ENCODE results near the gene GGA2. TPM values are rescaled to one million over a fixed set of nuclear protein-coding genes. Genes with fewer than 3 reads are reported as not detected.
"Not testable (repeated sequence)": the region's sequence is repeated elsewhere in the genome, so short reads cannot be mapped to it uniquely, and the experiment has no call there.

GGA2 gene
- total and polyA plus RNA-seq, 3 donors from 2014 or later = 47.2 to 71.9 (median 60.6) TPM

DNA sequence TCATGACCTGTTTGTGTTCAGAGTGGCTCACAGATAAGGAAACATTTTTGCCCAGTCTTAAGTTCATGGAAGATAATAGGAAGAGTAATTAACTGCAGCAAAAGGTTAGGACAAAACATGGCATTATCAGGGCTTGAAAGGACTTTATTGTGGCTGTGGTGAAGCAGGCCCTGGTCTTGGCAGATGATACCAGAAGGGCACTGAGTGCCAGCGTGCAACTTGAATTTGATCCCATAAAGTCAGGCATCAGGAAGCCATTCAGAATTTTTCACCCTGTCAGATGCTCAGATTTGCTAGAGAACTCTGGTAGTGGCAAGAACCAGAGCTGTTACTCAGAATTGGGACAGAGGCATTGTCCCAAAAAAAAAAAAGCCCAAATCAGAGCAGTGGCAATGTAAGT lies 46.1 kb downstream of the GGA2 start:
- peak; percentile 30 for DNase-seq
- intact Hi-C loops (cut with DNase I; ENCODE audit: low total_unique reads) = no loop called here
- Histone ChIP-seq H3K27ac (no peak overlapping the region), H3K9me3 (no peaks in the 10 kb centered on the region), H3K4me1 (peaks cover 8% of the 10 kb centered on the region), H3K36me3 (ENCODE audit: low read depth, missing control alignments) (no peaks in the 10 kb centered on the region), H3K4me3 (no peak overlapping the region), H3K27me3 (no peaks in the 10 kb centered on the region)
- TF ChIP-seq POLR2A (IDR thresholded peaks at IDR 0.05) (no peak), CTCF (IDR thresholded peaks at IDR 0.05) (no peak)
- WGBS, 2 donors = 65 to 69% methylated on average over 1 of the region's 1 CpG

DNA sequence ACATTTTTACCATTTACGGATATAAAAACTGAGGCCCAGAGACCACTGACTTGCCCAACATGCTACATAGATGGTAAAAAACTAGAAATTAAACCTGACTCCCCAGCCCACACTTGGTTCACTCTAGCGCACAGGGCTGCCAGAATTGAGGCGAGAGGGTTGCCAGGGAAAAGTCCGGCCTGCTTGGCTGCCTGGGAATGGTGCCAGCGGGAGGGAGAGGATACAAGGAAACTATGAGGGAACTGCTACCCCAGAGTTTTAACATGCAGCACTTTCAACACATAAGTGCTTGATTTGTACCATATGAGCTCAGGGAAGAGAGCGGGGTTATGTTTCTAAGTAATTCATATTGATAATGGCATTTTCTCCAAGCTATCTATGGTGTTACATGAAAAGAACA lies 47.3 kb downstream of the GGA2 start:
- intact Hi-C loops (cut with DNase I; ENCODE audit: low total_unique reads); H3K36me3 ChIP-seq (ENCODE audit: low read depth, missing control alignments); H3K27me3 ChIP-seq; H3K4me1 ChIP-seq; H3K27ac ChIP-seq; H3K4me3 ChIP-seq; H3K9me3 ChIP-seq: not testable (repeated sequence)
- WGBS, 2 donors = 32 to 47% methylated on average over 6 of the region's 6 CpGs
- peak; percentile 89 for DNase-seq

GRCh38 chr16:23453338-23454052 lies 56.8 kb downstream of the GGA2 start:
- Histone ChIP-seq H3K27me3 (no peaks in the 10 kb centered on the region), H3K27ac (peak overlapping the region in 1 of 2 donors; percentile 82), H3K4me3 (peak overlapping the region; percentile 76 to 83), H3K9me3 (no peaks in the 10 kb centered on the region), H3K4me1 (peaks cover 6% of the 10 kb centered on the region), H3K36me3 (ENCODE audit: low read depth, missing control alignments) (no peaks in the 10 kb centered on the region)
- 39 to 59% methylated on average over 27 to 37 of the region's 37 CpGs for WGBS, 2 donors
- intact Hi-C loops (cut with DNase I; ENCODE audit: low total_unique reads) = no loop called here
- DNase-seq = no peak
- TF ChIP-seq CTCF (IDR thresholded peaks at IDR 0.05) (no peak), POLR2A (IDR thresholded peaks at IDR 0.05) (no peak)

DNA sequence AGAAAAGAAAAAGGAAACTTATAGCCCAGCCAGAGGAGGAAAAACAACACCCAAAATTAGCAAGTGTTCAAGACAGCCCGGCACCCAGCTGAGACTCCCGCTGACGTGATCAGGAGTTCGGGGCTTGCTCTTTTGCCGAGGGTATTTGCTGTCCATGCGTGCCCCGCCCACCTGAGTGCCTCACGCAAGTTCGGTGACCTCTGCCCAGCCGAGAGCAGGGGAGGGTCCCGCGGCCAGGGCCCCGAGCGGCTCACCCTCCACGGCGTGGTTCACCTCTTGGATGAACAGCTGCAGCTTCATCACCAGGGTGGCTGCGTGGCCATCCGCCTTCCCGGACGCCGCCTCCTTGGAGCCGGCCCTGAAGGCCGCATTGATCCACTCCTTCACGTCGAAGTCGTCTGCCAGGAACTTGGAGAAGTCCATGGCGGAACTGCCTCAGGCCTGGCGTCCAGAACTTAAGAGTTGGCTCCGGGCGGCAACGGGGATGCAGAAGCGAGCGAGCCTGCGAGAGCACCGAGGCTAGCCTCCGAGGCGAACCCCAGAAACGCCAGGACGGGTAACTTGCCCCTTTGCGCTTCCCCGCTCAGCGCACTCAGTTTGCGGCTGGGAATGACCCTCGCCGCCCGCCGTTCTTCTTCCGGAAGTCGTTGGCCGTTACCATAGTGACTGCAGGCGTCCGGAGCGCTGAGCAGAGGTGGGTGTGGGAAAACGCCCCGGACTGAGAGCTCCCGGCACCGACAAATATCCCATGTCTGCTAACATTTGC lies 57.5 kb downstream of the GGA2 start, which contains the start of gene COG7:
Gene COG7, minus strand, starts transcription at position 618 of the 766 bp plus-strand sequence. Its CDS starts 195 bp downstream, at position 423.
- Histone ChIP-seq H3K9me3 (no peaks in the 10 kb centered on the region), H3K4me1 (peaks cover 6% of the 10 kb centered on the region), H3K4me3 (peak within 1 kb of the TSS; percentile 76 to 83), H3K27me3 (no peaks in the 10 kb centered on the region), H3K27ac (peak within 1 kb of the TSS; percentile 61 to 82), H3K36me3 (ENCODE audit: low read depth, missing control alignments) (no peaks in the 10 kb centered on the region)
- no peak for TF ChIP-seq CTCF (IDR thresholded peaks at IDR 0.05)
- TF ChIP-seq POLR2A (IDR thresholded peaks at IDR 0.05) = no peak
- peak; percentile 89 for DNase-seq
- WGBS, 2 donors = 0 to 1% methylated on average over 21 to 52 of the region's 57 CpGs
- intact Hi-C loops (cut with DNase I; ENCODE audit: low total_unique reads) = no loop called here

- no peak for TF ChIP-seq POLR2A (IDR thresholded peaks at IDR 0.05)
- TF ChIP-seq CTCF (IDR thresholded peaks at IDR 0.05) = no peak
- WGBS, 2 donors = 2 to 5% methylated on average over 10 of the region's 10 CpGs
- no peaks in the 10 kb centered on the region for H3K27me3 ChIP-seq
- intact Hi-C loops (cut with DNase I; ENCODE audit: low total_unique reads) = no loop called here
- DNase-seq = no peak
- peaks cover 6% of the 10 kb centered on the region for H3K4me1 ChIP-seq
- H3K4me3 ChIP-seq = peak overlapping the region; percentile 76 to 83
- H3K27ac ChIP-seq = peak overlapping the region in 1 of 2 donors; percentile 82
- H3K36me3 ChIP-seq (ENCODE audit: low read depth, missing control alignments) = no peaks in the 10 kb centered on the region
- no peaks in the 10 kb centered on the region for H3K9me3 ChIP-seq
These were observed 58.1 kb downstream of the GGA2 start for GRCh38 chr16:23452221-23452571.
